KMS-11 (cell line): ENCODE results near the gene CRTAP.
"Not testable (repeated sequence)": the region's sequence is repeated elsewhere in the genome, so short reads cannot be mapped to it uniquely, and the experiment has no call there.

Experiments used
- H2AFZ ChIP-seq: fragments of 200-600 bp; sonication (generic); 2 replicates; pipeline ENCODE4 v1.6.1; 2016; ENCODE audit warnings: antibody characterized with exemption, mixed run types, low read depth
- H3K27ac ChIP-seq: fragments of 200-600 bp; sonication (generic); 2 replicates; pipeline ENCODE4 v1.6.1; 2016; ENCODE audit warnings: mild to moderate bottlenecking, mixed run types
- H3K27me3 ChIP-seq: fragments of 200-600 bp; sonication (generic); 2 replicates; pipeline ENCODE4 v1.6.1; 2017; ENCODE audit warnings: mild to moderate bottlenecking, low read depth, mixed run types, moderate library complexity; ENCODE audit not compliant: insufficient read depth
- H3K36me3 ChIP-seq: fragments of 200-600 bp; sonication (generic); 2 replicates; pipeline ENCODE4 v1.6.1; 2017; ENCODE audit warnings: mild to moderate bottlenecking, mixed run types; ENCODE audit not compliant: insufficient read depth
- H3K4me1 ChIP-seq: fragments of 200-600 bp; sonication (generic); 2 replicates; pipeline ENCODE4 v1.6.1; 2016; ENCODE audit warnings: mild to moderate bottlenecking, low read depth, mixed run types; ENCODE audit not compliant: poor library complexity, severe bottlenecking
- H3K4me2 ChIP-seq: fragments of 200-600 bp; sonication (generic); 2 replicates; pipeline ENCODE4 v1.7.0; 2016; ENCODE audit warnings: mild to moderate bottlenecking, mixed run types
- H3K4me3 ChIP-seq: fragments of 200-600 bp; sonication (generic); IDR thresholded peaks from 2 replicates; pipeline ENCODE4 v1.6.1; 2017; ENCODE audit warnings: low read depth, low read length, mixed read lengths; ENCODE audit not compliant: insufficient read depth
- H3K79me2 ChIP-seq: fragments of 200-600 bp; sonication (generic); 2 replicates; pipeline ENCODE4 v1.6.1; 2016; ENCODE audit warnings: low read depth, mixed run types; ENCODE audit not compliant: insufficient read depth
- H3K9ac ChIP-seq: fragments of 200-600 bp; sonication (generic); 2 replicates; pipeline ENCODE4 v1.6.1; 2016; ENCODE audit warnings: mild to moderate bottlenecking, mixed run types
- H4K20me1 ChIP-seq: fragments of 200-600 bp; sonication (generic); 2 replicates; pipeline ENCODE4 v1.6.1; 2016; ENCODE audit warnings: mild to moderate bottlenecking, mixed run types; ENCODE audit not compliant: insufficient read depth
- CTCF ChIP-seq: fragments of 200-600 bp; sonication (generic); conservative IDR thresholded peaks from 2 replicates; pipeline ENCODE4 v1.6.1; 2017; ENCODE audit warnings: low read depth, mild to moderate bottlenecking, antibody characterized with exemption, low read length, moderate library complexity, mixed read lengths

Gene CRTAP

GRCh38 chr3:33105341-33105948 lies 8.4 kb upstream of the CRTAP start:
- Histone ChIP-seq H3K4me2 (no peak overlapping the region), H3K36me3 (no peaks in the 10 kb centered on the region), H3K4me1 (peaks cover 9% of the 10 kb centered on the region), H3K4me3 (no peak overlapping the region), H3K9ac (no peak overlapping the region), H4K20me1 (no peaks in the 10 kb centered on the region), H3K27me3 (no peaks in the 10 kb centered on the region), H3K79me2 (no peaks in the 10 kb centered on the region), H3K27ac (no peak overlapping the region), H2AFZ (no peak overlapping the region)
- no peak for TF ChIP-seq CTCF

DNA sequence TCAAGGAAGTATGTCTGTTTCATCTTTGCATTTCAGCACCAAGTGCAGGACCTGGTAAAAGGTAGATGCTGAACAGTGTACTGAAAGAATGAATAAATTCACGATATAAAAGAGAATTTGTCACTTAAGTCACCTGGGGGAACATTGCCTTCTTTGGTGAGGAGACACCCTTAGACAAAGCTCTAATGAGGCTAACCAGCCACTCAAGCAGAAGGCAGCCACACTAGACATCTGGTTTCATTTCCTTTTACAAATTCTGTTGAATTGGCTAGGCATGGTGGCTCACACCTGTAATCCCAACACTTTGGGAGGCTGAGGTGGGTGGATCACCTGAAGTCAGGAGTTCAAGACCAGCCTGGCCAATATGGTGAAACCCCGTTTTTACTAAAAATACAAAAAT lies 7.0 kb upstream of the CRTAP start:
- H3K36me3 ChIP-seq, H3K4me3 ChIP-seq, H2AFZ ChIP-seq, H3K79me2 ChIP-seq, H3K4me1 ChIP-seq, H3K9ac ChIP-seq, H3K4me2 ChIP-seq, H3K27ac ChIP-seq, H3K27me3 ChIP-seq, H4K20me1 ChIP-seq: not testable (repeated sequence)

DNA sequence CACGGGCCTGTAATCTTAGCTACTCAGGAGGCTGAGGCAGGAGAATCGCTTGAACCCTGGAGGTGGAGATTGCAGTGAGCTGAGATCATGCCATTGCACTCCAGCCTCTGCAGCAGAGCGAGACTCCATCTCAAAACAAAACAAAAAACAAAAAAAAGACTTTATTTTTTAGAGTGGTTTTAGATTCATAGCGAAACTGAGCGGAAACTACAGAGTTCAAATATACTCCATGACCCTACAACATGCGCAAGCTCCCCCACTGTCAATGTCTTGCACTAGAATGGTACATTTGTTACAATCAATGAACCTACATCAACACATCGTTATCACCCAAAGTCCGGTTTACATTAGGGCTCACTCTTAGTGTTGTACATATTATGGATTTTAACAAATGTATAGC lies 2.2 kb upstream of the CRTAP start:
- Histone ChIP-seq H3K4me3 (no peak overlapping the region), H3K4me1 (no peaks in the 10 kb centered on the region), H3K36me3 (no peaks in the 10 kb centered on the region), H3K27ac (no peak overlapping the region), H3K27me3 (no peaks in the 10 kb centered on the region), H3K9ac (no peak overlapping the region), H2AFZ (no peak overlapping the region), H3K79me2 (no peaks in the 10 kb centered on the region), H3K4me2 (no peak overlapping the region), H4K20me1 (no peaks in the 10 kb centered on the region)
- TF ChIP-seq CTCF = no peak

GRCh38 chr3:33114622-33115023 lies 809 bp downstream of the CRTAP start:
- Histone ChIP-seq H3K4me3 (peak overlapping the region; percentile 58), H3K36me3 (no peaks in the 10 kb centered on the region), H3K27ac (no peak overlapping the region), H3K79me2 (no peaks in the 10 kb centered on the region), H3K4me1 (no peaks in the 10 kb centered on the region), H3K9ac (no peak overlapping the region), H3K27me3 (no peaks in the 10 kb centered on the region), H2AFZ (peak overlapping the region; percentile 96; the same call in 1 of the 2 replicates), H3K4me2 (no peak overlapping the region; the same call in 1 of the 2 replicates), H4K20me1 (no peaks in the 10 kb centered on the region)
- no peak for TF ChIP-seq CTCF

- no peak overlapping the region for H3K4me3 ChIP-seq
These were observed 1.4 kb downstream of the CRTAP start for GRCh38 chr3:33115024-33115768.

More at GRCh38 chr3:33115024-33115768, 1.4 kb downstream of the CRTAP start:
- no peak overlapping the region for H3K27ac ChIP-seq
- no peak for TF ChIP-seq CTCF
- H4K20me1 ChIP-seq = no peaks in the 10 kb centered on the region
- no peaks in the 10 kb centered on the region for H3K4me1 ChIP-seq
- H3K4me2 ChIP-seq = no peak overlapping the region
- H3K9ac ChIP-seq = no peak overlapping the region
- no peaks in the 10 kb centered on the region for H3K36me3 ChIP-seq
- no peaks in the 10 kb centered on the region for H3K79me2 ChIP-seq
- H2AFZ ChIP-seq = no peak overlapping the region
- no peaks in the 10 kb centered on the region for H3K27me3 ChIP-seq
